ENCODE measurements around the gene FBRSL1. TPM values are rescaled to one million over a fixed set of nuclear protein-coding genes. Genes with fewer than 3 reads are reported as not detected.

Gene FBRSL1
- total RNA-seq, 1 donor from 2014 or later: 75.8 TPM

DNA sequence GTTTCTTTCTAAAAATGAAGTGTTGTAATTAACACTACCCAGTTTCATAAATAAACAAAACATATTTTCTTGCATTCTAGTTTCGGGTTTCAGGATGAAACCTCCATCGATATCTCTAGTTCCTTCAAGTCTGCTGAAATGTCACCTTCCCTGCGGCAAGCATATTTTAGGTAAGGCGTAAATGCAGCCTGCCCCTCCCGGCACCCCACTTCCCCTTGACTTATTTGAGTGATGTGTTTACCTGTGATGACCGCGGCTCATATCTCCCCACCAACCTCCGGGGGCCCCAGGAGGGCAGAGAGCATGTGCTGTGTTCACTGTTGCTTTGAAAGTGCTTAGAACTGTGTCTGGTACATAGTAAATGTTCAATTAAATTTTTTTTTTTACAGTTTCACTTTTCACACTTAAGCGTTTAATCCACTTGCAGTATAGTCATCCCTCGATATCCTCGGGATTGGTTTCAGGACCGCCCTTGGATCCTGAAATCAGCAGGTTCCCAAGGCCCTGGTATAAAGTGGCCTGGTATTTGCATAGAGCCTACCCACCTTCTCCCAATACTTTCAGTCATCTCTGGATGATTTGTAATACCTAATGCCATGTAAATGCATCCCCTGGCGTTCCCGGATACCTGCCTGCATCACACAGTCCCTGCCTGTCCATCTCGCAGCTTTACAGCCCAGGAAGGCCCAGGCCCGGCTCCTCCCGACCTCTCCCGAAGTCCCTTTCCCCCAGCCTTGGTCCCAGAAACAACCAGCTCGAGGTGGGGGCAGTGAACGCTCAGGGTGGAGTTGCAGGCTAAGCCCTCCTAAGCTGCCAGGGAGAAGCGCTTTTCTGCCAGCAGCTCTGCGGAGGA lies 40.2 kb upstream of the FBRSL1 start:
- Mint-ChIP-seq H3K4me3 (no peak overlapping the region), H3K36me3 (ENCODE audit: low read depth) (peaks cover 2% of the 10 kb centered on the region), H3K27me3 (ENCODE audit: insufficient read depth) (peaks cover 3% of the 10 kb centered on the region), H3K4me1 (ENCODE audit: low read depth) (peaks cover 23% of the 10 kb centered on the region), H3K9me3 (no peaks in the 10 kb centered on the region), H3K27ac (peak overlapping the region; percentile 67)
- intact Hi-C loops (cut with micrococcal nuclease): no loop called here
- DNase-seq (ENCODE audit: low spot score): no peak

DNA sequence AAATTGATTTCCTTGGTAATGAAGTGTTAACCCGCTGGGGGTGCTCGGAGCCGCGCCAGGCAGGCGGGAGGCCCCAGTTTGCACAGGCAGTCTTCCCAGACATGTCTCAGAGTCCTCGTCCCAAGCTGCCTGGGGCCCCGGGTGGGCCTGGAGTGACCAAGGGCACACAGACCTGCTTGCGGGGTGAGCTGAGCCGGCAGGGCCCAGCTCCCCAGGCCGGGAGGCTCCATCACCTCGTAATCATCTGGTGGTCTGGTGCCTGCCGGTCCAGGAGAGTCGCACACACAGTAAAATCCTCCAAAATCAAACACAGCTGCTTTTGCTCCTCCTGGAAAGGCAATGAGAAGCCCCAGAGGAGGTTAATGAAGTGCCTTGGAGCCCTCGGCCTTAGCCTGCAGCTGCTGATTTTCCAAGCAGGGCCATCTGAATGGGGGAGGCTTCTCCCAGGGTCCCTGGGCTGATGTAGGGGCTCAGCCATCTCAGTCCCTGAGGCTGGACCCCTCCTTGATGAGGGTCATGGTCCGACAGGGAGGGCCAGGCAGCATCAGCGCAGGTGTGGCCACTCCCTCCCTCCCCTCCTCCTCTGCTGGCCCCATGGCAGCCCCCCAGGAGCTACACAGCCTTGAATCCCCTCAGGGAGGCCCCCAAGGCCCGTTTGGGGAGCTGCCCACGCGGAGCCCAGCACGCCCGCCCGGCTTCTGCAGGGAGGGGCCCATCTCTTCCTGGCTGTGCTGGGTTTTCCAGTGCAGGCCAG lies 39.4 kb upstream of the FBRSL1 start:
- Mint-ChIP-seq H3K9me3 (peaks cover 4% of the 10 kb centered on the region), H3K4me3 (no peak overlapping the region), H3K27ac (no peak overlapping the region), H3K27me3 (ENCODE audit: insufficient read depth) (peaks cover 3% of the 10 kb centered on the region), H3K36me3 (ENCODE audit: low read depth) (no peaks in the 10 kb centered on the region), H3K4me1 (ENCODE audit: low read depth) (peaks cover 15% of the 10 kb centered on the region)
- DNase-seq (ENCODE audit: low spot score): no peak
- intact Hi-C loops (cut with micrococcal nuclease): no loop called here

DNA sequence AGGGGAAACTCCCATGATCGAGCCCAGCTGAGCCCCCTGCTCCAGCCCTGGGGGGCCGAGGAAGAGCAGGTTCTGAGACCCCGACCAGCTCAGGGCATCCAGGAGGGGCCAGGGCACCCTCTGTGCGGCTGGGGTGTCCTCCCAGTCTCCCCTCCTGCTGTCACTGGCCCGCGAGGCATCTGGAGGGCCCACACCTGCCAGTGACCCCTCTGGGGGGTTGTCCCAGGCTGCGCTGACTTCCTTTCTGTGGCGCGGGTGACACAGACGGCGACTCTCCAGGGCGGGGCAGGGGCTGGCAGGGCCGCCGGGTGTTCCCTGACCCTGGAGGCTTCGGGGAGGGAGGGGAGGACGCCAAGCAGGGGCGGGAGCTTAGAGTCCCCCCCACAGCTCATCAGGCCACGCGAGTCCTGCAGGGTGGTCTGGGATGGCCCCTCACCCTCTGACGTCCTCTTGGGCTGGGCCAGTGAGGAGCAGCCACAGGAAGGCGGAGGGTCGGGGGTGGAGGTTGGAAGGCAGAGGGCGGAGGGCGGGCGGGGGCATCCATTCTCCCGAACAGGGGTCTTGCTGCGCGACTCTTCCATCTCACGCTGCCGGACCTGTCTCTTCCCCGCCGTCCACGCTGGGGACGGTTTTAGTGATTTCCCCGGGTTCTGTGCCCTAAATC lies 38.6 kb upstream of the FBRSL1 start:
- Mint-ChIP-seq H3K4me1 (ENCODE audit: low read depth) (peaks cover 7% of the 10 kb centered on the region), H3K36me3 (ENCODE audit: low read depth) (no peaks in the 10 kb centered on the region), H3K4me3 (no peak overlapping the region), H3K27me3 (ENCODE audit: insufficient read depth) (no peaks in the 10 kb centered on the region), H3K27ac (no peak overlapping the region), H3K9me3 (peaks cover 9% of the 10 kb centered on the region)
- intact Hi-C loops (cut with micrococcal nuclease): no loop called here
- DNase-seq (ENCODE audit: low spot score): no peak

DNA sequence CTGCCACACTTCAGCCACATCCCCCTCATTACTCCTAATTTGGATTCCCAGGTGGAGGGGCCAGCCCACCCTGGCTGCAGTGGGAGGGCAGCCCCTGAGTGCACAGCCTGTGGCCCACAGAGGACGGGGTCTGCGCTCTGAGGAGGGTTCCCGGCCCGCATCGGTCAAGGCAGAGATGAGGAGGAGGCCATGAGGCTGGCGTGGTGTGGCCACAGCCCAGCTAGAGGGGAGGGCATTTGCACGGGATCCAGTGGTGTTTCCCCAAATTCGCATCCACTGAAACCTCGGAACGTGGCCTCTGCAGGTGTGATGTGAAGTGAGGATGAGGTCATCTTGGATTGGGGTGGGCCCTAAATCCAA lies 38.1 kb upstream of the FBRSL1 start:
- Mint-ChIP-seq H3K36me3 (ENCODE audit: low read depth) (no peaks in the 10 kb centered on the region), H3K9me3 (peaks cover 9% of the 10 kb centered on the region), H3K27ac (no peak overlapping the region), H3K4me1 (ENCODE audit: low read depth) (peaks cover 6% of the 10 kb centered on the region), H3K4me3 (no peak overlapping the region), H3K27me3 (ENCODE audit: insufficient read depth) (no peaks in the 10 kb centered on the region)
- DNase-seq (ENCODE audit: low spot score): no peak
- intact Hi-C loops (cut with micrococcal nuclease): no loop called here

DNA sequence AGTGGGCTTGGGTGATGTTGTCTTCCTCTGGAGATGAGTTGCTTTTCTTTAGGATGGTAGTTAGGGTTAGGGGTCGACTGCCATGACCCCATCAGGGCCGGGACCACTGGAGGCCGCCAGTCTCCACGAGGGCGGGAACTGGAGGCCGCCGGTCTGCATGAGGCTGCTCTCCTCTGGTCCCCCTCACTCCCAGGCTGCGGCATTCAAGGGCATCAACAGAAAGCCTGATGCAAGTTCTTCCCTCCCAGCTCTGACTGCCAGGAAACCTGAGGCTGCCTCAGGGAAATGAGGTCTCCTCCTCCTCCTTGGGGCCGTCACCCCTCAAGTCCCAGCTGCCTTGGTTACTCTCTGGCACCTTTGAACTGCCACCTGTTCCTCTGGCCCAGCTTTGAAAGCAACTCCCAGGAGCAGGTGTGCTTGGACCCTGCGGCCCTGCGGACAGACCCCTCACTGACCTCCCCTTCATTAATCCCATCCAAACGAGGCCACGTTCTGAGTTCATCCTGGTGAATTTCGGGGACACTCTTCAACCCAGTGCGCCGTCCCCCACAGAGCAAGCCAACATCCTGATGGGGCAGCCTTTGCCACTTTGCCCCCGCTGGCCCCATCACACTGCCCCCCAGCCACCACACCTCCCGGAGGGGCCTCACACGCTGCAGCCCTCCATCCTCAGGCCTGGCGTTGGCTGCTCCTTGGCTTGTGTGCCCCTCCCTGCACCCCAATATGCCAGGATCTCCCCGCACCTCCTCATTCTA lies 37.2 kb upstream of the FBRSL1 start:
- peaks cover 6% of the 10 kb centered on the region for H3K4me1 Mint-ChIP-seq (ENCODE audit: low read depth)
- H3K4me3 Mint-ChIP-seq: no peak overlapping the region
- no peak overlapping the region for H3K27ac Mint-ChIP-seq
- H3K9me3 Mint-ChIP-seq: peaks cover 9% of the 10 kb centered on the region
- intact Hi-C loops (cut with micrococcal nuclease): no loop called here
- H3K27me3 Mint-ChIP-seq (ENCODE audit: insufficient read depth): no peaks in the 10 kb centered on the region
- no peaks in the 10 kb centered on the region for H3K36me3 Mint-ChIP-seq (ENCODE audit: low read depth)
- no peak for DNase-seq (ENCODE audit: low spot score)

DNA sequence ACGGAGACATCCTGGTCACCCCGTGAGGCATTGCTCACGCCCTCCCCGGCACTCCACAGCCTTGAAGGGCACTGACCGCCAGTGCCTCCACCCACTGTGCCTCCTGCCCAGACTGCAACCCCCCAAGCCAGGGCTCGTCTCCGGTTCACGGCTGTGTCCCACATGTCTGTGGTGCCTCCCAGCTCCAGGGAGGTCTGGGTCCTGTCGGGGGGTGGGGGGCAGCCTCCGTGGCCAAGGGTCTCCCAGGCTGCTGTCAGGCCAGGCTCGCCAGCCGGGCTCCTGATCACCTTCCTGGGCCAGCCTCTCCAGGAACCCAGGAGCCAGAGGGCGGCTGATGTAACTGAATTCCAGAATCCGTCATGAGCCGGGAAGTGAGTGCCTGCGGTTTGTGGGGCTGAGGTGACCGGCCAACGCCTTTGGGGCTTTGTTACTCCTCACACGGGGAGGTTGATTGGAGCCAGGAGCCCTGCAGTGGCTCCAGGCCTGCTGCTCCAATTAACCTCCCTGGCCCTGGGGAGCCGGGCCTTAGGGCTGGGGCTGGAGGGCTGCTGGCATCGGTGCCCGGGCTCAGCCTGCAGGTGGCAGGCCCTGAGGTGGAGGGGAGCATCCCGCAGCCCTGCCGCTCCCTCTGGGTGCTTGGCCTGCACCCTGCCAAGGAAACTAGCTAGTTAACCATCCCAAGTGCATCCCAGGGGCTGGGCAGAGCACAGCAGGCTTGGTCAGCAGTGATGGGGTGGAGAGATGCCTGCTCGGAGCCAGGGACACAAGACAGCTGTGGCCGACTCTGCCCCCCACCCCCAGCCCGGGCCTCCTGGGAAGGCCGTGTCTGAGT lies 36.4 kb upstream of the FBRSL1 start:
- H3K4me1 Mint-ChIP-seq (ENCODE audit: low read depth): peaks cover 6% of the 10 kb centered on the region
- intact Hi-C loops (cut with micrococcal nuclease): no loop called here

DNA sequence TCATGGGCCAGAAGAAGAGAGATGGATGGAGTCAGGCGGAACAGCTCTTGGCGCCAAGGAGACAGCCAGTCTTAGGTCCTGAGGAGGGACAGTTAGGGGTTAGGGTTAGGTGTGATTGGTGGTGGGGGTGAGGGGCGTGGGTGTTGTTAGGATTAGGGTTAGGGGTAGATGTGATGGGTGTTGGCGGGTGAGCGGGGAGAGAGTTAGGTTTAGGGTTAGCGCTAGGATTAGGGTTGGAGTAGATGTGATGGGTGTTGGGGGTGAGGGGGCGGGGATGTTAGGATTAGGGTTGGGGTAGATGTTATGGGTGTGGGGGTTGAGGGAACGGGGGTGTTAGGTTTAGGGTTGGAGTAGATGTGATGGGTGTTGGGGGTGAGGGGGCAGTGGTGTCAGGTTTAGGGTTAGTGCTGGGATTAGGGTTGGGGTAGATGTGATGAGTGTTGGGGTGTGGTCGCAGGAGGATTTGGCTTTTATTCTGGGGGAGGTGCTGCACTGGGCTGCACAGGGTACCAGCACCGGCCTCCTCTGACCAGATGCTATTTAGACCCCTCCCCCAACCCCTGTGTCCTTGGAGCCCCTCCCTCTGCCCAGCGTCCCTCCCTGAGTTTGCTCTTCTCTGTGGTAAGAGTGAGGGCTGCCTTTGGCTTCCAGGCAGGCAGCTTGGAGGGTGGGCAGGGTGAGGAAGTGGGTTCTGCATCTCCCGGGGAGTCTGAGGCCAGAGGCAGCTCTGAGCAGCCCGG lies 35.6 kb upstream of the FBRSL1 start:
- intact Hi-C loops (cut with micrococcal nuclease): no loop called here
- Mint-ChIP-seq H3K27ac (no peak overlapping the region), H3K4me3 (no peak overlapping the region), H3K4me1 (ENCODE audit: low read depth) (peaks cover 5% of the 10 kb centered on the region), H3K27me3 (ENCODE audit: insufficient read depth) (no peaks in the 10 kb centered on the region), H3K9me3 (peaks cover 9% of the 10 kb centered on the region), H3K36me3 (ENCODE audit: low read depth) (no peaks in the 10 kb centered on the region)
- DNase-seq (ENCODE audit: low spot score): no peak

More for the DNA sequence above, 36.4 kb upstream of the FBRSL1 start:
- peaks cover 9% of the 10 kb centered on the region for H3K9me3 Mint-ChIP-seq
- no peaks in the 10 kb centered on the region for H3K36me3 Mint-ChIP-seq (ENCODE audit: low read depth)
- H3K27ac Mint-ChIP-seq: no peak overlapping the region
- no peak overlapping the region for H3K4me3 Mint-ChIP-seq
- DNase-seq (ENCODE audit: low spot score): no peak
- H3K27me3 Mint-ChIP-seq (ENCODE audit: insufficient read depth): no peaks in the 10 kb centered on the region

DNA sequence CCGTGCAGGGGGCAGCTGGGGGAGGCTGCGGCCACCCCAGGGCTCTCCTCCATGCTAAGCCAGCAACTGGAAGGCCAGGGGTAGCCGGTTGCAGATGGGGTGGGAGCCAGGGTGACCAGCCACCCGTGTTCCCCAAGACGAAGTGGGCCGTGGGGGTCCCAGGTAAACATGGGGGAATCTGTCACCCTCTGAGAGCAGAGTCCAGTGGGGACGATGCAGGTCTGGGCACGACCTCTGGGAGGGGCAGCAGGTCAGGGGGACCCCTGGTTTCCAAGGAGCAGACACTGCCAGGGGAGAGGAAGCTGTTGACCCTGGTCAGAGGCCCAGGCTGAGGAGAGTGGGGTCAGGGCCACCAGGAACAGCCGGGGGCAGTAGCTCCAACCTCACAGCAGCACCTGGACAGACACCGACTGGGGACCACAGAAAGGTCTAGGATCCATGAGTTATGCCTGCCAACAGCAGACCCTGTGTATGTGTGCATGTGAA lies 35.0 kb upstream of the FBRSL1 start:
- no peaks in the 10 kb centered on the region for H3K4me1 Mint-ChIP-seq (ENCODE audit: low read depth)

DNA sequence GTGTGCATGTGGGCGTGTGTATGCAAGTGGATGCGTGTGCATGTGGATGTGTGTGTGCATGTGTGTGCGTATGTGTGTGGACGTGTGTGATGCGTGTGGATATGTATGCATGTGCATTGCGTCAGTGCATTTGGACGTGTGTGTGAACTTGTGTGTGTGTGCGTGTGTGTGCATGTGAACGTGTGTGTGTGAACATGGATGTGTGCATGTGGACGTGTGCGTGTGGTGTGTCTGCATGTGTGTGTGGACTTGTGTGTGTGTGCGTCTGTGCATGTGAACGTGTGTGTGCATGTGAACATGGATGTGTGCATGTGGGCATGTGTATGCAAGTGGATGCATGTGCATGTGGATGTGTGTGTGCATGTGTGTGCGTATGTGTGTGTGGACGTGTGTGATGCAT lies 34.4 kb upstream of the FBRSL1 start:
- no peaks in the 10 kb centered on the region for H3K36me3 Mint-ChIP-seq (ENCODE audit: low read depth)
- peaks cover 9% of the 10 kb centered on the region for H3K9me3 Mint-ChIP-seq
- no peaks in the 10 kb centered on the region for H3K27me3 Mint-ChIP-seq (ENCODE audit: insufficient read depth)
- intact Hi-C loops (cut with micrococcal nuclease): no loop called here
- no peaks in the 10 kb centered on the region for H3K4me1 Mint-ChIP-seq (ENCODE audit: low read depth)
- no peak for DNase-seq (ENCODE audit: low spot score)
- no peak overlapping the region for H3K27ac Mint-ChIP-seq
- no peak overlapping the region for H3K4me3 Mint-ChIP-seq

More for the DNA sequence above, 35.0 kb upstream of the FBRSL1 start:
- intact Hi-C loops (cut with micrococcal nuclease): no loop called here
- Mint-ChIP-seq H3K36me3 (ENCODE audit: low read depth) (no peaks in the 10 kb centered on the region), H3K4me3 (no peak overlapping the region), H3K27me3 (ENCODE audit: insufficient read depth) (no peaks in the 10 kb centered on the region), H3K9me3 (peaks cover 9% of the 10 kb centered on the region), H3K27ac (no peak overlapping the region)
- no peak for DNase-seq (ENCODE audit: low spot score)

DNA sequence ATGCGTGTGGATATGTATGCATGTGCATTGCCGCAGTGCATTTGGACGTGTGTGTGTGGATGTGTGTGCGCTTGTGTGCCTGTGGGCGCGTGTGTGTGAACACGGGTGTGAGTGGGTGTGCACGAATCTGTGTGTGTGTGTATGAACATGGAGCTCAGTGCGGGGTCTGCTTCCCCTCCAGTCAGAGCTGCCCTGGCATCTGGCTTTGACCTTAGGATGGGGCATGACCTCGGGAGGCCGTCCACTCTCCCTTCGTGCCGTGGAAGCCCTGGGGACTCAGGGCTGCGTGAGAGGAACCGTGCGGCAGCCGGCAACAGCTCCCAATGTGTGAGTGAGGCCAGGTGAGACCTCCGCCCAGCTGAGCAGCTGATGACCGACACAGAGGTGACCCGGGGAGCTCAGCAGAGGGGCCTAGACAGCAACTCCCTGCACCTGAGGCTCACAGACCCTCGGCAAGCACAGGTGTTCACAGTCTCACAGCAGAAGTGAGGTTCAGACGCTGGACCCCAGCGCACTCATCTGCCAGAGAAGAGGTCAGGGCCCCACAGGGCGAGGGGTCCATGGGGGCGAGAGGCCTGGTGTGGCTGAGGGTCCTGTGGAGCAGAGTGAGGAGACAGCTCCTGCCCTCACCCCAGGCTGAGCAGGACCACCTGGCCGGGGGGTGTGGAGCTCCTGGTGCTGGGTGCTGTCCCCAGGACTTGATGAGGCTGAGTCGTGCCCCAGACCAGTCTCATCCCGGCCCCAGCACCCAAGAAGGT lies 33.6 kb upstream of the FBRSL1 start:
- H3K27ac Mint-ChIP-seq: peak overlapping the region; percentile 48
- DNase-seq (ENCODE audit: low spot score): no peak
- H3K36me3 Mint-ChIP-seq (ENCODE audit: low read depth): no peaks in the 10 kb centered on the region
- no peaks in the 10 kb centered on the region for H3K4me1 Mint-ChIP-seq (ENCODE audit: low read depth)
- H3K9me3 Mint-ChIP-seq: peaks cover 9% of the 10 kb centered on the region
- H3K27me3 Mint-ChIP-seq (ENCODE audit: insufficient read depth): no peaks in the 10 kb centered on the region
- no peak overlapping the region for H3K4me3 Mint-ChIP-seq
- intact Hi-C loops (cut with micrococcal nuclease): no loop called here

DNA sequence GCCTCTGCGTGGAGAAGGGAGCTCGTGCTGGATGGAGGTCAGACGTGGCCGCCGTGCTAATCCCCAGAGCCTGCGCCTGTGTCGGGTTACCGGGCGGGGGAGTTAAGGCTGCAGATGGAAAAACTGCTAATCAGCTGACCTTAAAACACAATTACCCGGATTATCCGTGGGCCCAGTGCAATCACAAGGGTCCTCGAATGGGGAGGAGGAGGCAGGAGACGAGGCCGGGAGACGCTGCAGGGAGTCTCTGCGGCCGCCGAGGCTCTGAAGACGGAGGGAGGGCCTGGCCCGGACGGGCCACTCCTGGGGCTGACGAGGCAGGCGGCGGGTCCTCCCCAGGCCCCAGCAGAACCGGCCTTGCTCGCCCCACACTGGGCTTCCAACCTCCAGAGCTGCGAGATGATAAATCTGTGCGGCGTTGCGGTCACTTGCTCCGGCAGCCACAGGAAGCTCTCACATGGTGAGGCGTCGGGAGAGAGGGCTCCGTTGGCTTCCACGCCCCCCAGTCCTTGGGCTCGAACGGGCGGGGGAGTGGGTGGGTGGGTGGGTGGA lies 32.9 kb upstream of the FBRSL1 start:
- H3K27me3 Mint-ChIP-seq (ENCODE audit: insufficient read depth): no peaks in the 10 kb centered on the region
- H3K36me3 Mint-ChIP-seq (ENCODE audit: low read depth): no peaks in the 10 kb centered on the region
- H3K4me1 Mint-ChIP-seq (ENCODE audit: low read depth): no peaks in the 10 kb centered on the region
- H3K27ac Mint-ChIP-seq: peak overlapping the region; percentile 48
- H3K4me3 Mint-ChIP-seq: no peak overlapping the region
- DNase-seq (ENCODE audit: low spot score): no peak
- H3K9me3 Mint-ChIP-seq: peaks cover 9% of the 10 kb centered on the region
- intact Hi-C loops (cut with micrococcal nuclease): no loop called here
